Endothelial cell of umbilical vein (primary cell): ENCODE data around the gene MTCH2.

ENCODE experiments used
- EZH2 ChIP-seq: IDR thresholded peaks from 2 replicates; pipeline ENCODE4 v1.6.1; 2012; ENCODE audit warnings: borderline replicate concordance, low read depth, mild to moderate bottlenecking, moderate library complexity, low read length, inconsistent platforms; ENCODE audit not compliant: severe bottlenecking
- MYC ChIP-seq: IDR thresholded peaks from one replicate; pipeline ENCODE4 v1.6.1; 2011; ENCODE audit warnings: mild to moderate bottlenecking, low read depth, low read length
- POLR2A ChIP-seq: IDR thresholded peaks from 2 replicates; pipeline ENCODE4 v1.6.1; 2012; ENCODE audit warnings: low read depth, mild to moderate bottlenecking, control low read depth, low read length
- POLR2AphosphoS5 ChIP-seq: IDR thresholded peaks from 2 replicates; pipeline ENCODE4 v1.6.1; 2012; ENCODE audit warnings: low read depth, mild to moderate bottlenecking, control low read depth, low read length, moderate library complexity; ENCODE audit not compliant: insufficient read depth
- TF ChIP-seq, protein P1 (sequence below), 2 donors: IDR thresholded peaks; 1 replicate in 1 of 2; 2 replicates in 1 of 2; pipeline ENCODE4 v1.5.1; 2011; ENCODE audit warnings: low read length in 2 of 2, mild to moderate bottlenecking in 2 of 2, moderate library complexity in 2 of 2, control low read depth in 1 of 2, inconsistent platforms in 1 of 2, low read depth in 1 of 2; ENCODE audit not compliant: insufficient read depth in 1 of 2; ENCODE audit errors: extremely low read depth in 1 of 2

DNA sequence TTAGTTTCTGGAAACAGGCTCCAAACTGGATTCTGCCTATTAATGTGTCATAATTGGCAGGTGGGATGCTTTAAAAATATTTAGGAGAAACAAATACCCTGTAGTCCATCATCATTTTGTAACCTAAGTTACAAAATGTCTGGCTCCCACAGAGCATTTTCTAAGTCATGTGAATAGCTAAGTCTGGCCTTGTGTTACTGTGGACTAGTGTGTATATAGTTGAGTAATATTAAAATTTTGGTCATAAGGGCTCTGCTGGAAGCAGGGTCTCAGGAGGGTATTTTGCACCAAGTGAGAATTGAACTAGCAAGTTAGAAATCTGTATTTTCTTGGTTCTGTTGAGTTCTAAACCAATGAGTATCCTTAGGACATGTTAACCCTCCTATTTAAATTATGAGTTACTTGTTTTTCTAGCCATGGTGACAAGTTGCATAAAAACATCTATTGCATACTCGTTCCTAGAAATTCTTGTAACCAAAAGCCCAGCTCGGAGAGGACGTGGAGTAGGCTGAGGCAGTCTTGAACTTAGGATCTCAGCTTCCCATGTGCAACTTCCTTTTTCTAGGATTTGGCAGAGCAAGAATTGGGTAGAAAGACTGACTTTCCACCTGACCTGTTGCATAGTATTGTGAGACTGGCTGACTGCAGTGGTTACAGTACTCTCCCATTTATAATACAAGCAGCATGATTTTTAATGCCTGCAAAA lies 71.6 kb downstream of the MTCH2 start:
- TF ChIP-seq, protein P1, sequence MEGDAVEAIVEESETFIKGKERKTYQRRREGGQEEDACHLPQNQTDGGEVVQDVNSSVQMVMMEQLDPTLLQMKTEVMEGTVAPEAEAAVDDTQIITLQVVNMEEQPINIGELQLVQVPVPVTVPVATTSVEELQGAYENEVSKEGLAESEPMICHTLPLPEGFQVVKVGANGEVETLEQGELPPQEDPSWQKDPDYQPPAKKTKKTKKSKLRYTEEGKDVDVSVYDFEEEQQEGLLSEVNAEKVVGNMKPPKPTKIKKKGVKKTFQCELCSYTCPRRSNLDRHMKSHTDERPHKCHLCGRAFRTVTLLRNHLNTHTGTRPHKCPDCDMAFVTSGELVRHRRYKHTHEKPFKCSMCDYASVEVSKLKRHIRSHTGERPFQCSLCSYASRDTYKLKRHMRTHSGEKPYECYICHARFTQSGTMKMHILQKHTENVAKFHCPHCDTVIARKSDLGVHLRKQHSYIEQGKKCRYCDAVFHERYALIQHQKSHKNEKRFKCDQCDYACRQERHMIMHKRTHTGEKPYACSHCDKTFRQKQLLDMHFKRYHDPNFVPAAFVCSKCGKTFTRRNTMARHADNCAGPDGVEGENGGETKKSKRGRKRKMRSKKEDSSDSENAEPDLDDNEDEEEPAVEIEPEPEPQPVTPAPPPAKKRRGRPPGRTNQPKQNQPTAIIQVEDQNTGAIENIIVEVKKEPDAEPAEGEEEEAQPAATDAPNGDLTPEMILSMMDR (IDR thresholded peaks at IDR 0.05; ENCODE audit: extremely low read depth in 1 of 2, insufficient read depth in 1 of 2, low read depth in 1 of 2, low read length in 2 of 2) = no peak
- TF ChIP-seq POLR2A = no peak
- TF ChIP-seq MYC = no peak
- no peak for TF ChIP-seq POLR2AphosphoS5
- TF ChIP-seq EZH2 = no peak
